Osteocyte (in vitro differentiated cells): ENCODE measurements around the gene SCAF1. TPM values are rescaled to one million over a fixed set of nuclear protein-coding genes. Genes with fewer than 3 reads are reported as not detected.

Experiments used
- DNase-seq: peaks from one replicate; pipeline ENCODE4 v3.0.0; 2021; ENCODE audit warnings: mixed read lengths; ENCODE audit not compliant: unreplicated experiment; ENCODE audit errors: extremely low spot score
- H3K27ac Mint-ChIP-seq: one replicate; pipeline ENCODE4 v1.8.0; 2021; ENCODE audit warnings: mild to moderate bottlenecking, mixed read lengths; ENCODE audit not compliant: unreplicated experiment
- H3K27me3 Mint-ChIP-seq: one replicate; pipeline ENCODE4 v1.8.0; 2021; ENCODE audit warnings: mixed read lengths; ENCODE audit not compliant: unreplicated experiment
- H3K36me3 Mint-ChIP-seq: one replicate; pipeline ENCODE4 v1.8.0; 2021; ENCODE audit warnings: mixed read lengths; ENCODE audit not compliant: unreplicated experiment
- H3K4me1 Mint-ChIP-seq: one replicate; pipeline ENCODE4 v1.8.0; 2021; ENCODE audit warnings: mixed read lengths; ENCODE audit not compliant: unreplicated experiment
- H3K4me3 Mint-ChIP-seq: one replicate; pipeline ENCODE4 v1.8.0; 2021; ENCODE audit warnings: mild to moderate bottlenecking, moderate library complexity, mixed read lengths; ENCODE audit not compliant: unreplicated experiment
- H3K9me3 Mint-ChIP-seq: one replicate; pipeline ENCODE4 v1.8.0; 2021; ENCODE audit warnings: mixed read lengths; ENCODE audit not compliant: unreplicated experiment
- total RNA-seq: library from RNA; stranded (reverse); gene quantifications from 2 replicates; pipeline ENCODE4 v1.2.1, GENCODE V29; 2021
- TF ChIP-seq, protein P1 (sequence below): fragments of 200-600 bp; sonication (generic); IDR thresholded peaks from 2 replicates; pipeline ENCODE4 v1.5.0; 2021; ENCODE audit warnings: antibody characterized with exemption, mild to moderate bottlenecking, moderate library complexity

SCAF1 gene
- total RNA-seq, 1 donor from 2014 or later, result 81.9 TPM

DNA sequence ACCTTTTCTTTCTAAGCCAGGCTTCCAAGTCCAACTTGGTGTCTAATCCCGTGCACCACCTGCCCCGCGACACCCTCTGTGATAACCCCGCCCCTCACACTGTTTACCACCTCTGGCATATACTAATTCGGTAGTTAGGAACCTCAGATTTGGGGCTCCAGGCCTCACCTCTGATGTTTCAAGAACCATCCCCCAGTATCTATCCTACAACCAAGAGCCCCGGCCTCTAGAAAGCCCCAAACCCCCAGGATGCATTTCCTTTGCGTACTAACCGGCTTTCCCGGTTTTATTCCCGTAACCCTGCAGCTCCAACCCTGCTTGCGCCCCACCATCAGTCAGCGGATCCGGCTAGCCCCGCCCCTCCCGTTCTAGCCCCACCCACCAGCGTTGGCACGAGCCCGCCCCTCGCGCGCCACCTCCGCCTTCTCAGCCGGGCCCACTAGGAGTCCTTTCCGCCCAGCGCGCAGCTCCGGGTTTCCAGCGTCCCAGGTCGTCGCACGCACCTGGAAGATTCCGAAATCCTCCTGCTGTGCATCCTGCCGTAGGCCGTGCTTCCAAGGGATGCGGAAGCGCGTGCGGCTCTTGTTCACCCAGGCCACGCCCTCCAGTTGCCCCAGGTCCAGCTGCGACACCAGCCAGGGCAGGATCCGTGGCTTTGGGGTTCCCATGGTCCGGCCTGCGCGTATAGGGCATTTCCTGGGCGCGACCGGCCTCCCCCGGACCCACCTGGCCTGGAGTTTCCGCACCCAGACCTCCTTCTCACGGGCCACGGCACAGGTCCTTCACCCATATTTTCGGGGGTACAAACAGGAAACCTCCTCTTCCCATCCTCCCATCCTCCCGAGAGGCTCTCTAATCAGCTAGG is 22.4 kb downstream of the SCAF1 start:
- Mint-ChIP-seq H3K4me3 (peak overlapping the region; percentile 92), H3K9me3 (no peaks in the 10 kb centered on the region), H3K4me1 (peaks cover 27% of the 10 kb centered on the region), H3K27me3 (no peaks in the 10 kb centered on the region), H3K36me3 (peaks cover 3% of the 10 kb centered on the region), H3K27ac (peak overlapping the region; percentile 94)
- peak; percentile 93 for DNase-seq
- TF ChIP-seq, protein P1, sequence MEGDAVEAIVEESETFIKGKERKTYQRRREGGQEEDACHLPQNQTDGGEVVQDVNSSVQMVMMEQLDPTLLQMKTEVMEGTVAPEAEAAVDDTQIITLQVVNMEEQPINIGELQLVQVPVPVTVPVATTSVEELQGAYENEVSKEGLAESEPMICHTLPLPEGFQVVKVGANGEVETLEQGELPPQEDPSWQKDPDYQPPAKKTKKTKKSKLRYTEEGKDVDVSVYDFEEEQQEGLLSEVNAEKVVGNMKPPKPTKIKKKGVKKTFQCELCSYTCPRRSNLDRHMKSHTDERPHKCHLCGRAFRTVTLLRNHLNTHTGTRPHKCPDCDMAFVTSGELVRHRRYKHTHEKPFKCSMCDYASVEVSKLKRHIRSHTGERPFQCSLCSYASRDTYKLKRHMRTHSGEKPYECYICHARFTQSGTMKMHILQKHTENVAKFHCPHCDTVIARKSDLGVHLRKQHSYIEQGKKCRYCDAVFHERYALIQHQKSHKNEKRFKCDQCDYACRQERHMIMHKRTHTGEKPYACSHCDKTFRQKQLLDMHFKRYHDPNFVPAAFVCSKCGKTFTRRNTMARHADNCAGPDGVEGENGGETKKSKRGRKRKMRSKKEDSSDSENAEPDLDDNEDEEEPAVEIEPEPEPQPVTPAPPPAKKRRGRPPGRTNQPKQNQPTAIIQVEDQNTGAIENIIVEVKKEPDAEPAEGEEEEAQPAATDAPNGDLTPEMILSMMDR, result no peak

DNA sequence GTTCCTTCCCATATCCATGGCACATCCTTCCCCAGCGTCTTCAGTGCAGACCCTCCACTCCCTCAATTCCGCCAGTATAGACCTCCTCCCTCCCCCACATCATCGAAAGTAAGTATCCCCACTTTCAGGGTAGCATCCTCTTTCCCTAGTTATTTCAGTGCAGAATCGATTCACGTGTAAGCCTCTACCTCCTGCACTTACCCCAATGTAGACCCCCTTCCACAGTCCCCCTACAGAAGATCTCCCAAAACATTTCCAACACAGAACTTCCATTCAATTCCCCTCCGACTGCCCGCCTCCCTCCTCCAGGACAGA is 23.0 kb downstream of the SCAF1 start:
- Mint-ChIP-seq H3K27ac (peak overlapping the region; percentile 94), H3K36me3 (peaks cover 3% of the 10 kb centered on the region), H3K27me3 (no peaks in the 10 kb centered on the region), H3K4me3 (peak overlapping the region; percentile 92), H3K9me3 (no peaks in the 10 kb centered on the region), H3K4me1 (peaks cover 27% of the 10 kb centered on the region)
- TF ChIP-seq, protein P1, result no peak
- no peak for DNase-seq

DNA sequence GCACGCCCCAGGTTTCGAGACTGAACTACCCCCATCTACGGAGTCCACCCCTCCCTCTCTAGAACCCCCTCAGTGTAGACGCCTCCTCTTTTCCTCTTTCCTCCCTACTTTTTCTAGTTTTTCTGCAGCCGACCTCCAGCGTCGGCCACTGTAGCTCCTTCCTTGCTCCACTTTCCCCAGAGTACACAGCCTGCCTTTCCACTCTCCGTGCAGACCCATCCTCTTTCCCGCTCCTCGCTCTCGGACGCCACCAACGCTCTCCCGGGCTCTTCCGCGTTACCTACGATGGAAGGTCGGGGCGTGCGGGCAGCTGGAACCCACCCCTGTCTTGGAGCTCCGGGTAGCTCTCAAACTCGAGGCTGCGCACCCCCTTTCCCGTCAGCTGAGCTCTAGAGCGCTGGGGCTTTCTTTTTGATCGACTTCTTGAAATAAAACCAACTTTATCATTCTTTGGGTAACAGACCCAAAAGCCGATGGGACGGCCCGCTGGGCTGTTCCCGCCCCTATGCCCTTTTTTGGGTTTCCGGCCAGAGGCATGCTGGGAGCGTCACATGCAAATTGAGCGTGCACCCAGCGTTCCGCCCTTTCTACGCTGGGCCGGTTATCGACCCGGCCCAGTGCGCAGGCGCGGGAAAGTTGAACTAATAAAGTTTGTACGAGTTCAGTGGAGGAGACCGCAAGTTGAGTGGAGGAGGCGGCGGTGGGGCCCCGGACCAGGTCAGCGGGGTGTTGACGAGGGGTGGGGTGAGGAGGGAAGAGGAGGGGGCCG is 23.5 kb downstream of the SCAF1 start, which contains the start of the genes BCL2L12 and IRF3:
Gene BCL2L12, plus strand, starts transcription at position 583 of the 769 bp plus-strand sequence. CDS start 760 bp downstream, outside the sequence.
Gene IRF3, minus strand, starts transcription at position 507 of the 769 bp plus-strand sequence. CDS start 1,019 bp downstream, outside the sequence.
- Mint-ChIP-seq H3K9me3 (no peaks in the 10 kb centered on the region), H3K36me3 (no peaks in the 10 kb centered on the region), H3K27ac (peak within 1 kb of the TSS; percentile 94), H3K4me3 (peak within 1 kb of the TSS; percentile 92), H3K27me3 (no peaks in the 10 kb centered on the region), H3K4me1 (peaks cover 27% of the 10 kb centered on the region)
- TF ChIP-seq, protein P1, result no peak
- peak; percentile 99 for DNase-seq

DNA sequence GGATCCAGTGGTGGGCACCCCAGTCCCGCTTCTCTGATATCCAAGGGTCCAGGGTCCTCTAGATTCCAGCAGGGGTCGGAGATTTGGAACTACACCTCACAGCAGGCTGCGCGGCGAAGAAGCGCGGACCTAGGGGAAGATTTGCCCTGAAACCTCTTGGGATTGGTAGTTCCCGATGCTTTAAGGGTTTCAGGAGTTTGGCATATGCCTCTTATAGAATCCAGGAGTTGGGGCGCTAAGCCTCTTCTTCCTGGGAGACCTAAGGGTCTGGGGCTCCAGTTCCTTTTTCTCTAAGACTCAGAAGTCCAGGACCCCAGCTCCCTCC is 24.1 kb downstream of the SCAF1 start:
- TF ChIP-seq, protein P1, result no peak
- Mint-ChIP-seq H3K27ac (peak overlapping the region; percentile 94), H3K4me3 (peak overlapping the region; percentile 92), H3K9me3 (no peaks in the 10 kb centered on the region), H3K36me3 (no peaks in the 10 kb centered on the region), H3K27me3 (no peaks in the 10 kb centered on the region), H3K4me1 (peaks cover 27% of the 10 kb centered on the region)
- DNase-seq, result no peak

DNA sequence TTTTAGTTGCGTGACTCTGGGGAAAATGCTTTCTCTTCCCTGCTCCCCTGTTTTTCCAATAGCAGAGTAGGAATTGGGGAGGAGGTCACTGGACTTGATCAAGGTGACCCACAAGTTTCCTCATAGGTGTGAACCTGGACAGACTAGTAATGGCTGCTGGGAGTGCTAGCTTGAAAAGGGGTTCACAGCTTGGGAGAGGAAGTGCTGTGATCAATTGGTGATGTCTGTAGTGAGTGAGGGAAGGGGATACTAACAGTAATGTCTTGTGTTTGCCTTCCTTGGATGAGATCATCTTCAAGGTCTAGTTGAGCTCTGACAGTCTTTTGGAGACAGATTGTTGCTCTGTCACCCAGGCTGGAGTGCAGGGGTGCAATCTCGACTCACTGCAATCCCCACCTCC is 25.5 kb downstream of the SCAF1 start:
- Mint-ChIP-seq H3K27me3 (no peaks in the 10 kb centered on the region), H3K4me3 (peak overlapping the region; percentile 92), H3K27ac (peak overlapping the region; percentile 33), H3K36me3 (peaks cover 2% of the 10 kb centered on the region), H3K9me3 (no peaks in the 10 kb centered on the region), H3K4me1 (peaks cover 34% of the 10 kb centered on the region)
- no peak for DNase-seq
- TF ChIP-seq, protein P1, result no peak
